IMR-90 (cell line): ENCODE results near the gene TINAGL1. TPM values are rescaled to one million over a fixed set of nuclear protein-coding genes. Genes with fewer than 3 reads are reported as not detected.

ENCODE experiments used
- ATAC-seq: fragments of 200-7000 bp; cut with Tn5 transposase; 2 replicates; pipeline ENCODE4 v1.9.1; 2020; ENCODE audit warnings: low read depth, mild to moderate bottlenecking, moderate library complexity
- BruUV-seq: library from RNA; stranded (reverse); fragments of 400-500 nt; replicated peaks from 2 replicates; lab custom pipeline; 2021; lab: Mats Ljungman, UMichigan
- CTCF ChIA-PET: fragments of 300-600 bp; formaldehyde crosslinking; extraction: SDS; loops from one replicate; lab custom pipeline; 2021; ENCODE audit warnings: antibody characterized with exemption; lab: Yijun Ruan, JAX
- POLR2A ChIA-PET: fragments of 300-600 bp; sonication (Branson Sonifier 250); formaldehyde crosslinking; loops from one replicate; lab custom pipeline; 2022; ENCODE audit warnings: antibody characterized with exemption; ENCODE audit not compliant: unreplicated experiment; lab: Charles Lee
- DNase-seq: peaks from one replicate; pipeline ENCODE4 v3.0.0; 2013
- H2AFZ ChIP-seq: replicated peaks from 2 replicates; pipeline ENCODE3; 2013; ENCODE audit warnings: low read length, mild to moderate bottlenecking; ENCODE audit not compliant: poor library complexity
- H2AK5ac ChIP-seq: 2 replicates; pipeline ENCODE4 v1.6.1; 2013; ENCODE audit warnings: low read depth, low read length, inconsistent platforms
- H2AK9ac ChIP-seq: replicated peaks from 2 replicates; pipeline ENCODE3; 2013; ENCODE audit warnings: mild to moderate bottlenecking, low read depth, low read length, moderate library complexity; ENCODE audit not compliant: poor library complexity
- H2BK120ac ChIP-seq: 2 replicates; pipeline ENCODE4 v1.6.1; 2013; ENCODE audit warnings: low read depth, low read length, inconsistent platforms
- H2BK15ac ChIP-seq: 3 replicates; pipeline ENCODE4 v1.6.1; 2013; ENCODE audit warnings: low read depth, low read length, inconsistent platforms
- H2BK20ac ChIP-seq: 2 replicates; pipeline ENCODE4 v1.6.1; 2013; ENCODE audit warnings: low read depth, mild to moderate bottlenecking, inconsistent platforms, low read length, moderate library complexity
- H2BK5ac ChIP-seq: 2 replicates; pipeline ENCODE4 v1.6.1; 2013; ENCODE audit warnings: mild to moderate bottlenecking, low read depth, low read length, inconsistent platforms; ENCODE audit not compliant: poor library complexity, severe bottlenecking
- H3K14ac ChIP-seq: replicated peaks from 2 replicates; pipeline ENCODE4 v1.6.1; 2013; ENCODE audit warnings: low read depth, low read length, inconsistent platforms
- H3K18ac ChIP-seq: 2 replicates; pipeline ENCODE4 v1.6.1; 2013; ENCODE audit warnings: low read depth, low read length, control low read depth
- H3K23ac ChIP-seq: 2 replicates; pipeline ENCODE4 v1.6.1; 2013; ENCODE audit warnings: low read depth, low read length, inconsistent platforms
- H3K27ac ChIP-seq: 2 replicates; pipeline ENCODE4 v1.5.1; 2013; ENCODE audit warnings: mild to moderate bottlenecking, control low read depth, low read length; ENCODE audit not compliant: insufficient read depth
- H3K27me3 ChIP-seq: 2 replicates; pipeline ENCODE4 v1.6.1; 2013; ENCODE audit warnings: low read length; ENCODE audit not compliant: control insufficient read depth, insufficient read depth
- H3K36me3 ChIP-seq: 2 replicates; pipeline ENCODE4 v1.6.1; 2013; ENCODE audit warnings: low read length, mixed read lengths; ENCODE audit not compliant: control insufficient read depth, insufficient read depth
- H3K4ac ChIP-seq: 2 replicates; pipeline ENCODE4 v1.6.1; 2013; ENCODE audit warnings: low read depth, low read length, inconsistent platforms
- H3K4me1 ChIP-seq: 2 replicates; pipeline ENCODE4 v1.6.1; 2013; ENCODE audit warnings: low read length, mixed read lengths; ENCODE audit not compliant: control insufficient read depth, insufficient read depth
- H3K4me2 ChIP-seq: 2 replicates; pipeline ENCODE4 v1.6.1; 2013; ENCODE audit warnings: low read depth, mild to moderate bottlenecking, control low read depth, low read length, moderate library complexity
- H3K4me3 ChIP-seq: 2 replicates; pipeline ENCODE4 v1.5.1; 2013; ENCODE audit warnings: low read depth, mild to moderate bottlenecking, control low read depth, low read length, moderate library complexity; ENCODE audit not compliant: insufficient read depth
- H3K56ac ChIP-seq: 2 replicates; pipeline ENCODE4 v1.6.1; 2013; ENCODE audit warnings: low read length, inconsistent platforms; ENCODE audit not compliant: insufficient read depth; ENCODE audit errors: extremely low read depth
- H3K79me1 ChIP-seq, 2 experiments: 2 replicates each; pipeline ENCODE4 v1.6.1; 2013; ENCODE audit warnings: low read length in 2 of 2, inconsistent platforms in 1 of 2, low read depth in 1 of 2
- H3K9ac ChIP-seq: 2 replicates; pipeline ENCODE4 v1.6.1; 2013; ENCODE audit warnings: low read depth, low read length, control low read depth
- H3K9me1 ChIP-seq: 2 replicates; pipeline ENCODE4 v1.6.1; 2013; ENCODE audit warnings: low read length, inconsistent platforms; ENCODE audit not compliant: insufficient read depth
- H3K9me3 ChIP-seq: 2 replicates; pipeline ENCODE4 v1.6.1; 2013; ENCODE audit warnings: low read length; ENCODE audit not compliant: control insufficient read depth, insufficient read depth
- H4K20me1 ChIP-seq: 2 replicates; pipeline ENCODE4 v1.6.1; 2013; ENCODE audit warnings: low read length, inconsistent platforms; ENCODE audit not compliant: insufficient read depth
- H4K5ac ChIP-seq: 2 replicates; pipeline ENCODE4 v1.6.1; 2013; ENCODE audit warnings: mild to moderate bottlenecking, low read depth, low read length, control low read depth
- H4K8ac ChIP-seq, 2 experiments: 2 replicates each; pipeline ENCODE4 v1.6.1; 2013; ENCODE audit warnings: low read depth in 2 of 2, low read length in 2 of 2, control low read depth in 1 of 2, inconsistent platforms in 1 of 2
- H4K91ac ChIP-seq: 2 replicates; pipeline ENCODE4 v1.6.1; 2013; ENCODE audit warnings: low read depth, low read length, inconsistent platforms; ENCODE audit not compliant: insufficient read depth
- RAD21 ChIP-seq: IDR thresholded peaks from 2 replicates; pipeline ENCODE4 v1.6.1; 2012; ENCODE audit warnings: low read length, improper control_type of control experiment
- SMC3 ChIP-seq: fragments of 150-350 bp; IDR thresholded peaks from 2 replicates; pipeline ENCODE4 v1.6.1; 2016; ENCODE audit warnings: low read depth, mild to moderate bottlenecking, antibody characterized with exemption, low read length, moderate library complexity
- WGBS, 2 experiments: methylation state at CpG; one replicate each; pipeline versions ENCODE4 v1.1.5 to v1.1.7; 2013; ENCODE audit warnings: missing lambda C conversion rate in 2 of 2; ENCODE audit not compliant: insufficient read length in 1 of 2; ENCODE audit errors: extremely low coverage in 2 of 2; 5-methylcytosine and 5-hydroxymethylcytosine counted together
- dilution Hi-C: fragments of 300-500 bp; cut with HindIII; formaldehyde crosslinking; loops from one replicate; pipeline ENCODE4 v1.14.3; 2018; ENCODE audit warnings: low sequenced_read_pairs; ENCODE audit not compliant: unreplicated experiment
- in situ Hi-C: fragments of 300-500 bp; cut with MboI; formaldehyde crosslinking; loops from 3 replicates; pipeline ENCODE4 v1.14.3; 2019; ENCODE audit warnings: low sequenced_read_pairs, inconsistent platforms, mixed read lengths
- intact Hi-C: fragments of 100-400 bp; cut with micrococcal nuclease; formaldehyde crosslinking; loops from 2 replicates; pipeline ENCODE4 v1.10.0; 2022
- polyA plus RNA-seq, 3 experiments: library from polyadenylated mRNA; depleted of rRNA; stranded (reverse); fragments of >200 nt; gene quantifications; 2 replicates each; pipeline ENCODE4 v1.2.3, GENCODE V29; 2012; ENCODE audit warnings: low replicate concordance in 1 of 3
- total RNA-seq: library from RNA; depleted of rRNA; stranded (reverse); fragments of >200 nt; gene quantifications from 2 replicates; pipeline ENCODE4 v1.2.3, GENCODE V29; 2012; rRNA removed
- TF ChIP-seq, protein P1 (sequence below): conservative IDR thresholded peaks from 2 replicates; pipeline ENCODE4 v1.5.1; 2012; ENCODE audit warnings: mild to moderate bottlenecking, low read depth, low read length, improper control_type of control experiment
- TF ChIP-seq, protein P2 (sequence below): fragments of 150-350 bp; IDR thresholded peaks from 2 replicates; pipeline ENCODE4 v1.6.1; 2016; ENCODE audit warnings: low read depth, mild to moderate bottlenecking, low read length, moderate library complexity, borderline replicate concordance

Gene TINAGL1
- total and polyA plus RNA-seq, 2 of the 4 experiments (the other 2 are of a cell fraction), result 0.54 to 1.5 TPM

DNA sequence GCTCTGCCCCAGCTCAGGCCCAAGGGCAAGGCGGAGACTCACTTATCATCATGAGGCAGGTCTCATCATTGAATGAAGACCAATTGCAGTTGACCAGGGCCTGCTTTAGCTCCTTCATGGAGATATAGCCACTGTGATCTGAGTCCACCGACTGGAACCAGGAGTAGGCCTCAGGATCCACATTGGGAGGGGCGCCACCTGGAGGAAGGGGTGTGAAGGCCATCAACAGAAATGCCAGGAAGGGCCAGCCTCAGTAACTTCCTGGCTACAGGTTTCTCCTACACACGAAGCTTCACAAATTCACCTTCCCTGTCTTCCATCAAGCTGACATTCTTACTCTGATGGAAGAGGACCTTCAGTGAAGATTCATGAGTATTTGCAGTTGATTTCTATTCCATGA is 56.8 kb downstream of the TINAGL1 start:
- in situ Hi-C loops, result no loop called here
- Histone ChIP-seq H3K27me3 (no peaks in the 10 kb centered on the region), H3K9ac (no peak overlapping the region), H3K36me3 (peaks cover 36% of the 10 kb centered on the region), H3K56ac (no peak overlapping the region), H3K4me2 (no peak overlapping the region), H2BK20ac (no peak overlapping the region), H4K5ac (no peak overlapping the region), H3K4me1 (peaks cover 3% of the 10 kb centered on the region; the same call in 1 of the 2 replicates), H2AFZ (no peak overlapping the region), H3K4me3 (no peak overlapping the region), H4K91ac (no peak overlapping the region), H2BK120ac (no peak overlapping the region), H3K14ac (no peak overlapping the region), H3K79me1 (peaks cover 23 to 51% of the 10 kb centered on the region in 2 experiments), H3K23ac (no peak overlapping the region), H3K9me1 (peaks cover 9% of the 10 kb centered on the region; the same call in 1 of the 2 replicates), H3K27ac (no peak overlapping the region), H3K4ac (no peak overlapping the region), H4K20me1 (peaks cover 34% of the 10 kb centered on the region), H2BK15ac (no peak overlapping the region), H2BK5ac (no peak overlapping the region), H2AK5ac (no peak overlapping the region), H4K8ac (no peak overlapping the region), H3K9me3 (no peaks in the 10 kb centered on the region), H3K18ac (no peak overlapping the region), H2AK9ac (no peak overlapping the region)
- peak; percentile 40; the same call in 1 of the 2 replicates for TF ChIP-seq SMC3
- TF ChIP-seq RAD21, result peak; percentile 34
- TF ChIP-seq, protein P1, sequence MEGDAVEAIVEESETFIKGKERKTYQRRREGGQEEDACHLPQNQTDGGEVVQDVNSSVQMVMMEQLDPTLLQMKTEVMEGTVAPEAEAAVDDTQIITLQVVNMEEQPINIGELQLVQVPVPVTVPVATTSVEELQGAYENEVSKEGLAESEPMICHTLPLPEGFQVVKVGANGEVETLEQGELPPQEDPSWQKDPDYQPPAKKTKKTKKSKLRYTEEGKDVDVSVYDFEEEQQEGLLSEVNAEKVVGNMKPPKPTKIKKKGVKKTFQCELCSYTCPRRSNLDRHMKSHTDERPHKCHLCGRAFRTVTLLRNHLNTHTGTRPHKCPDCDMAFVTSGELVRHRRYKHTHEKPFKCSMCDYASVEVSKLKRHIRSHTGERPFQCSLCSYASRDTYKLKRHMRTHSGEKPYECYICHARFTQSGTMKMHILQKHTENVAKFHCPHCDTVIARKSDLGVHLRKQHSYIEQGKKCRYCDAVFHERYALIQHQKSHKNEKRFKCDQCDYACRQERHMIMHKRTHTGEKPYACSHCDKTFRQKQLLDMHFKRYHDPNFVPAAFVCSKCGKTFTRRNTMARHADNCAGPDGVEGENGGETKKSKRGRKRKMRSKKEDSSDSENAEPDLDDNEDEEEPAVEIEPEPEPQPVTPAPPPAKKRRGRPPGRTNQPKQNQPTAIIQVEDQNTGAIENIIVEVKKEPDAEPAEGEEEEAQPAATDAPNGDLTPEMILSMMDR, result peak; percentile 40
- TF ChIP-seq, protein P2, sequence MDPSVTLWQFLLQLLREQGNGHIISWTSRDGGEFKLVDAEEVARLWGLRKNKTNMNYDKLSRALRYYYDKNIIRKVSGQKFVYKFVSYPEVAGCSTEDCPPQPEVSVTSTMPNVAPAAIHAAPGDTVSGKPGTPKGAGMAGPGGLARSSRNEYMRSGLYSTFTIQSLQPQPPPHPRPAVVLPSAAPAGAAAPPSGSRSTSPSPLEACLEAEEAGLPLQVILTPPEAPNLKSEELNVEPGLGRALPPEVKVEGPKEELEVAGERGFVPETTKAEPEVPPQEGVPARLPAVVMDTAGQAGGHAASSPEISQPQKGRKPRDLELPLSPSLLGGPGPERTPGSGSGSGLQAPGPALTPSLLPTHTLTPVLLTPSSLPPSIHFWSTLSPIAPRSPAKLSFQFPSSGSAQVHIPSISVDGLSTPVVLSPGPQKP, result no peak
- intact Hi-C loops, result no loop called here
- peak; percentile 44; the same call in 1 of the 2 replicates for ATAC-seq
- no TSS peak for BruUV-seq
- DNase-seq, result no peak
- no CpG with 5 or more reads among the region's 4 CpGs for WGBS, 2 experiments
- ChIA-PET CTCF (interaction anchor here (0.8 to 1.4 kb wide), 3 partner anchors 12 to 45 kb away, joined by 3 to 4 read pairs (median 4); partner anchors contain the start of gene PEF1), POLR2A (no interaction called here)
- dilution Hi-C loops, result no loop called here

Other genes with a start within 250 kb of the TINAGL1 start
- 4.8 and 5.6 TPM in 2 replicates for gene FABP3, start 203.4 kb upstream of the TINAGL1 start, total RNA-seq
- 6.6 and 8.6 TPM in 2 replicates for gene FABP3, start 203.4 kb upstream of the TINAGL1 start, polyA plus RNA-seq (2012; rRNA removed)
- 2.0 and 3.1 TPM in 2 replicates for gene SERINC2, start 163.3 kb upstream of the TINAGL1 start, total RNA-seq
- 59.5 and 64.8 TPM in 2 replicates for gene SERINC2, start 163.3 kb upstream of the TINAGL1 start, polyA plus RNA-seq (2012; rRNA removed)
- gene HCRTR1, start 41.2 kb downstream of the TINAGL1 start, total RNA-seq, result not detected in 2 replicates
- not detected in 2 replicates for gene HCRTR1, start 41.2 kb downstream of the TINAGL1 start, polyA plus RNA-seq (2012; rRNA removed)
- 90.0 and 104 TPM in 2 replicates for gene PEF1, start 68.4 kb downstream of the TINAGL1 start, total RNA-seq
- 84.2 TPM in 2 replicates for gene PEF1, start 68.4 kb downstream of the TINAGL1 start, polyA plus RNA-seq (2012; rRNA removed)
- gene COL16A1, start 127.5 kb downstream of the TINAGL1 start, total RNA-seq, result 28.6 and 34.2 TPM in 2 replicates
- 62.8 and 65.2 TPM in 2 replicates for gene COL16A1, start 127.5 kb downstream of the TINAGL1 start, polyA plus RNA-seq (2012; rRNA removed)
- 2.2 and 2.5 TPM in 2 replicates for gene ADGRB2, start 187.8 kb downstream of the TINAGL1 start, total RNA-seq
- gene ADGRB2, start 187.8 kb downstream of the TINAGL1 start, polyA plus RNA-seq (2012; rRNA removed), result 11.9 TPM in 2 replicates
- 42.2 and 59.7 TPM in 2 replicates for gene SPOCD1, start 239.5 kb downstream of the TINAGL1 start, total RNA-seq
- 132 and 135 TPM in 2 replicates for gene SPOCD1, start 239.5 kb downstream of the TINAGL1 start, polyA plus RNA-seq (2012; rRNA removed)